Measurements from ENCODE around the gene ZSWIM4. TPM values are rescaled to one million over a fixed set of nuclear protein-coding genes. Genes with fewer than 3 reads are reported as not detected.

Gene ZSWIM4
- total and polyA plus RNA-seq, 7 donors, result 0.77 to 7.8 (median 3.7) TPM

- no peak overlapping the region for H3K27ac ChIP-seq
- WGBS, 3 donors, result 7 to 10% (median 8%) methylated on average over 33 to 45 of the region's 45 CpGs
- ATAC-seq (peak in 2 of 4 donors; percentile 33 to 40), DNase-seq (no peak)
- no peaks in the 10 kb centered on the region for H3K9me3 ChIP-seq
- TF ChIP-seq, protein P1, sequence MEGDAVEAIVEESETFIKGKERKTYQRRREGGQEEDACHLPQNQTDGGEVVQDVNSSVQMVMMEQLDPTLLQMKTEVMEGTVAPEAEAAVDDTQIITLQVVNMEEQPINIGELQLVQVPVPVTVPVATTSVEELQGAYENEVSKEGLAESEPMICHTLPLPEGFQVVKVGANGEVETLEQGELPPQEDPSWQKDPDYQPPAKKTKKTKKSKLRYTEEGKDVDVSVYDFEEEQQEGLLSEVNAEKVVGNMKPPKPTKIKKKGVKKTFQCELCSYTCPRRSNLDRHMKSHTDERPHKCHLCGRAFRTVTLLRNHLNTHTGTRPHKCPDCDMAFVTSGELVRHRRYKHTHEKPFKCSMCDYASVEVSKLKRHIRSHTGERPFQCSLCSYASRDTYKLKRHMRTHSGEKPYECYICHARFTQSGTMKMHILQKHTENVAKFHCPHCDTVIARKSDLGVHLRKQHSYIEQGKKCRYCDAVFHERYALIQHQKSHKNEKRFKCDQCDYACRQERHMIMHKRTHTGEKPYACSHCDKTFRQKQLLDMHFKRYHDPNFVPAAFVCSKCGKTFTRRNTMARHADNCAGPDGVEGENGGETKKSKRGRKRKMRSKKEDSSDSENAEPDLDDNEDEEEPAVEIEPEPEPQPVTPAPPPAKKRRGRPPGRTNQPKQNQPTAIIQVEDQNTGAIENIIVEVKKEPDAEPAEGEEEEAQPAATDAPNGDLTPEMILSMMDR (IDR thresholded peaks at IDR 0.05), result no peak
- peaks cover 0 to 22% (median 3%) of the 10 kb centered on the region in 3 donors for H3K27me3 ChIP-seq (ENCODE audit: insufficient read depth in 3 of 3, low read length in 2 of 3)
- no peaks in the 10 kb centered on the region for H3K36me3 ChIP-seq (ENCODE audit: insufficient read depth in 1 of 2, low read depth in 1 of 2)
- H3K4me1 ChIP-seq, result no peaks in the 10 kb centered on the region
- intact Hi-C loops (cut with DNase I), result no loop called here
- H3K4me3 ChIP-seq, result peak overlapping the region; percentile 46
Observed at GRCh38 chr19:13872695-13873389, 77.6 kb downstream of the ZSWIM4 start.

DNA sequence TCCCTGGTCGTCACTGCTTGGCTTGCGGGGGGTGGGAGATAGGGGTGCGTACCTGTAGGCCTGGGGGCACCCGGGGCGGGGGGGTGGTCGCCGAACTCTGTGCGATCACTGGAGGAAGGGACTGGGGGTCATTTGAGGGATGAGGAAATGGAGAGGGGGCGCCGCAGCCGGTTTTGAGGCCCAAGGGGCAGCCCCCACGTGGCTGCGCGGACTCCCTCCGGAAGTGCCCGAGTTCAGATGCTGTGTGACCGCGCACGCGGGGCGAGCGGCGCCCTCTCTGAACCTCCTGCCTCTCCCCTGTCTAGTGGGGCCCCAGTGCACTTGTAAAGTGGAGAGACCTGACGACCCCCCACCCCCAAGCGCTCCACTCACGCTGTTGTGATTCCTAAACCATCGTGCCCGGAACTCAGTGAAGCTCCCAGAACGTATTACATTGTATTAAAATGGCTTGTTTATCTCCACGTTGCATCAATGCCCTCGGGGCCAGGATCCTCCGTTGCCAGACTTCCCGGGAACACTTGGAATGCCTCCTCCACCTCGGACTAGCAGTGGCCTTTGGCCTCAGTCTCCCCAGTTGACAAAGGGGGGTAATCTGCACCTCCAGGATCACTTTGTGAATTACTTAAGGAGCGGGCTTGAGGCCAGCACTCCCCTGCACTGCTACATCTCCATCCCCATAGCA, 78.7 kb downstream of the ZSWIM4 start:
- 59 to 64% (median 60%) methylated on average over 25 to 35 of the region's 35 CpGs for WGBS, 3 donors
- ATAC-seq, result no peak
- Histone ChIP-seq H3K27ac (no peak overlapping the region), H3K27me3 (ENCODE audit: insufficient read depth in 3 of 3, low read length in 2 of 3) (peaks cover 0 to 22% (median 2%) of the 10 kb centered on the region in 3 donors), H3K9me3 (no peaks in the 10 kb centered on the region), H3K4me3 (no peak overlapping the region), H3K36me3 (ENCODE audit: insufficient read depth in 1 of 2, low read depth in 1 of 2) (no peaks in the 10 kb centered on the region), H3K4me1 (no peaks in the 10 kb centered on the region)
- DNase-seq, result no peak
- intact Hi-C loops (cut with DNase I), result no loop called here
- TF ChIP-seq, protein P1 (IDR thresholded peaks at IDR 0.05), result no peak

- TF ChIP-seq, protein P1 (IDR thresholded peaks at IDR 0.05), result no peak
- Histone ChIP-seq H3K27ac (no peak overlapping the region), H3K27me3 (ENCODE audit: insufficient read depth in 3 of 3, low read length in 2 of 3) (peaks cover 0 to 22% (median 2%) of the 10 kb centered on the region in 3 donors), H3K9me3 (no peaks in the 10 kb centered on the region), H3K36me3 (ENCODE audit: insufficient read depth in 1 of 2, low read depth in 1 of 2) (no peaks in the 10 kb centered on the region), H3K4me1 (peaks cover 15% of the 10 kb centered on the region), H3K4me3 (no peak overlapping the region)
- DNase-seq (no peak), ATAC-seq (no peak)
- intact Hi-C loops (cut with DNase I), result loop anchor here in 1 of 2 donors (5.0 kb wide), 1 partner anchor 261 kb away; the partner anchor contains the start of gene ASF1B
- WGBS, 3 donors, result 97% methylated on average over 5 of the region's 5 CpGs
Observed at GRCh38 chr19:13875824-13876223, 80.6 kb downstream of the ZSWIM4 start.

DNA sequence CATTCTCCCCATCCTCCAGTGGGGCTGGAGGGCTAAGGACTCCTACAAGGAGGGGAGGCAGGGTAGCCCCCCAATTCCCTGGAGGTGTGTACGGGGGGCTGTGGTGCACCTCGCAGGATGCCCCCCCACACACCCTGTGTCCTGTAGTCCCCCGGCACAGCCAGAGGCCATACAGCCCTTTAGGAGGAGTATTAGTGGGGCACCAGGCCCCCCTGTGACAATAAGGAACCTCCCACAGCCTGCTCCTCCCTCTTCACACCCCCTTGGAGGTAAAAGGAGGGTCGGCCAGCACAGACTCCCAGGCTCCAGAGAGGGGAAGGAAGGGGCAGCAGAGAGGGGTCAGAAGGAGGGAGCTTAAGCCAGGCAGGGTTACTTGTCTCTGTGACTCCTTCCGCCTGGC, 81.6 kb downstream of the ZSWIM4 start, which contains the start of gene NANOS3:
TSS of gene NANOS3 (plus strand) at position 301 of the 400 bp plus-strand sequence. CDS start 115 bp downstream, outside the sequence.
- H3K27ac ChIP-seq, result no peak within 1 kb of the TSS
- no peak within 1 kb of the TSS for H3K4me3 ChIP-seq
- peaks cover 0 to 21% (median 2%) of the 10 kb centered on the region in 3 donors for H3K27me3 ChIP-seq (ENCODE audit: insufficient read depth in 3 of 3, low read length in 2 of 3)
- intact Hi-C loops (cut with DNase I), result loop anchor here in 1 of 2 donors (5.0 kb wide), 1 partner anchor 260 kb away; the partner anchor contains the start of gene ASF1B
- H3K9me3 ChIP-seq, result no peaks in the 10 kb centered on the region
- TF ChIP-seq, protein P1 (IDR thresholded peaks at IDR 0.05), result no peak
- DNase-seq, result no peak
- no peaks in the 10 kb centered on the region for H3K36me3 ChIP-seq (ENCODE audit: insufficient read depth in 1 of 2, low read depth in 1 of 2)
- WGBS, 3 donors, result 32 to 57% (median 56%) methylated on average over 4 to 5 of the region's 5 CpGs
- ATAC-seq, result no peak
- peaks cover 15% of the 10 kb centered on the region for H3K4me1 ChIP-seq
